ENCODE data around the gene HDX. TPM values are rescaled to one million over a fixed set of nuclear protein-coding genes. Genes with fewer than 3 reads are reported as not detected.

Gene HDX
- total and polyA plus RNA-seq, 2 of the 13 experiments (the other 11 are each of a cell fraction or from before 2014, with no cell fraction given), result 0.20 TPM; not detected in 1

GRCh38 chrX:84363051-84363450 is 139.2 kb downstream of the HDX start:
- no TSS peak for BruUV-seq (replicated peaks)
- CTCF ChIA-PET (ENCODE audit: low intra/inter-chr PET ratio, low total read pairs), result no interaction called here
- Histone ChIP-seq H3K27ac (ENCODE audit: extremely low read length, insufficient read depth, low read length) (no peak overlapping the region), H3K9me3 (ENCODE audit: low read length) (no peaks in the 10 kb centered on the region), H4K20me1 (ENCODE audit: insufficient read depth, low read length) (no peaks in the 10 kb centered on the region), H3K9ac (ENCODE audit: insufficient read depth, low read depth, low read length) (no peak overlapping the region), H3K36me3 (replicated peaks in 1 of 2; ENCODE audit: control insufficient read depth in 1 of 2, insufficient read depth in 2 of 2, low read length in 2 of 2) (no peaks in the 10 kb centered on the region), H3K4me1 (ENCODE audit: insufficient read depth, low read length) (no peaks in the 10 kb centered on the region), H2AFZ (ENCODE audit: low read length) (no peak overlapping the region), H3K79me2 (ENCODE audit: insufficient read depth, low read length) (no peaks in the 10 kb centered on the region), H3K4me2 (ENCODE audit: low read depth, low read length) (no peak overlapping the region), H3K27me3 (ENCODE audit: control insufficient read depth in 1 of 2, insufficient read depth in 2 of 2, low read length in 2 of 2) (no peaks in the 10 kb centered on the region), H3K4me3 (replicated peaks in 1 of 3; ENCODE audit: insufficient read depth in 1 of 3, low read depth in 2 of 3, low read length in 3 of 3) (no peak overlapping the region)
- 27% methylated on average over 3 of the region's 3 CpGs for WGBS (ENCODE audit: low lambda C conversion rate)
- ATAC-seq (no peak), DNase-seq (ENCODE audit: low spot score) (no peak), FAIRE-seq (no peak)
- POLR2A ChIA-PET, result no interaction called here
- in situ Hi-C loops (cut with HindIII; ENCODE audit: extremely low pct_ligation_motif_present, low pct_unique_long_range_greater_than_20kb), result no loop called here
- TF ChIP-seq REXO4 (CRISPR knock-in tag; IDR thresholded peaks at IDR 0.05; ENCODE audit: borderline replicate concordance) (no peak), CEBPB (IDR thresholded peaks at IDR 0.05; ENCODE audit: borderline replicate concordance, low read depth, low read length) (peak; percentile 50; the same call in 1 of the 2 replicates), ZNF570 (CRISPR knock-in tag; IDR thresholded peaks at IDR 0.05; ENCODE audit: borderline replicate concordance) (no peak)
- intact Hi-C loops (cut with micrococcal nuclease; ENCODE audit: unreplicated experiment), result no loop called here

DNA sequence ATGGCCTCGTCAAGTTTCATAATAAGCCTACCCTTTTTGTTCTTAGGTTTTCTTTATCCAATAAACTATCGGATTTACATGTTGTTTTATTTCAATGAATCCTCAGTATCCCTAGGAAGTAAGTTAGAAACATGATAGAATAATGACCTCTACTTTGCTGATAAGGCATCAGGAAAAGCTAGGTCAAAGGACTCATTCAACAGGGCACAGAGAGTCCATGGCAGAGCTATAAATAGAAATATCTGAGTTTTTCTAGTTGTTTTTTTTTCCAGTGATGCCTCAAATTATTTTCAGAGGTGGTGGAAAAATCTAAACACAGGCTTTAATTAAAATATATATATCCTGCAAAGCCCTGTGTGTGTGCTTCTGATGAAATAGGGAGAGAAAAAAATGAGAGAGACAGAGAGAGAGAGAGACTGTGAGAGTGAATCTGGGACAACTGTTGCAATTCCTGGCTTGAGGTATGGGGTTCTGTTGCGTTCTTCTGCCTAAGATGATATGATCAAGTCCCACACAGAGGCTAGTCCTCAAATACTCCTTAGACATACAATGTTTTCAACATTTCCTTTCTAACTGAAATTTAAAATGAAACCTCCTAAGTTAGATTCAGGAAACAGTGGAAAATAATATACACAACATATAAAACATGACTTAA is 139.9 kb downstream of the HDX start:
- no peaks in the 10 kb centered on the region for H3K4me1 ChIP-seq (ENCODE audit: insufficient read depth, low read length)
- H3K27ac ChIP-seq (ENCODE audit: extremely low read length, insufficient read depth, low read length), result no peak overlapping the region
- no peaks in the 10 kb centered on the region for H3K27me3 ChIP-seq (ENCODE audit: control insufficient read depth in 1 of 2, insufficient read depth in 2 of 2, low read length in 2 of 2)
- no peak overlapping the region for H3K9ac ChIP-seq (ENCODE audit: insufficient read depth, low read depth, low read length)
- no peak overlapping the region for H3K4me2 ChIP-seq (ENCODE audit: low read depth, low read length)
- FAIRE-seq (no peak), DNase-seq (ENCODE audit: low spot score) (no peak), ATAC-seq (no peak)
- H4K20me1 ChIP-seq (ENCODE audit: insufficient read depth, low read length), result no peaks in the 10 kb centered on the region
- POLR2A ChIA-PET, result no interaction called here
- H2AFZ ChIP-seq (ENCODE audit: low read length), result no peak overlapping the region
- CTCF ChIA-PET (ENCODE audit: low intra/inter-chr PET ratio, low total read pairs), result no interaction called here
- H3K9me3 ChIP-seq (ENCODE audit: low read length), result no peaks in the 10 kb centered on the region
- H3K79me2 ChIP-seq (ENCODE audit: insufficient read depth, low read length), result no peaks in the 10 kb centered on the region
- intact Hi-C loops (cut with micrococcal nuclease; ENCODE audit: unreplicated experiment) (no loop called here), in situ Hi-C loops (cut with HindIII; ENCODE audit: extremely low pct_ligation_motif_present, low pct_unique_long_range_greater_than_20kb) (no loop called here)
- WGBS (ENCODE audit: low lambda C conversion rate), result 3% methylated on average over 3 of the region's 3 CpGs
- no peaks in the 10 kb centered on the region for H3K36me3 ChIP-seq (replicated peaks in 1 of 2; ENCODE audit: control insufficient read depth in 1 of 2, insufficient read depth in 2 of 2, low read length in 2 of 2)
- no TSS peak for BruUV-seq (replicated peaks)
- TF ChIP-seq MXD4 (CRISPR knock-in tag; IDR thresholded peaks at IDR 0.05), result no peak
- no peak for TF ChIP-seq ZNF382 (CRISPR knock-in tag; IDR thresholded peaks at IDR 0.05; ENCODE audit: borderline replicate concordance)
- no peak for TF ChIP-seq RARG (CRISPR knock-in tag; IDR thresholded peaks at IDR 0.05; ENCODE audit: low read depth)
- no peak for TF ChIP-seq ZBTB8A (CRISPR knock-in tag; IDR thresholded peaks at IDR 0.05; ENCODE audit: borderline replicate concordance, low read depth)
- TF ChIP-seq REXO4 (CRISPR knock-in tag; IDR thresholded peaks at IDR 0.05; ENCODE audit: borderline replicate concordance), result no peak
- TF ChIP-seq TBX2 (CRISPR knock-in tag; IDR thresholded peaks at IDR 0.05; ENCODE audit: borderline replicate concordance), result no peak
- no peak for TF ChIP-seq ZSCAN25 (CRISPR knock-in tag; IDR thresholded peaks at IDR 0.05)
- no peak for TF ChIP-seq ZNF740 (CRISPR knock-in tag; IDR thresholded peaks at IDR 0.05)
- no peak for TF ChIP-seq SAP130 (CRISPR knock-in tag; IDR thresholded peaks at IDR 0.05; ENCODE audit: low read depth)
- no peak overlapping the region for H3K4me3 ChIP-seq (replicated peaks in 1 of 3; ENCODE audit: insufficient read depth in 1 of 3, low read depth in 2 of 3, low read length in 3 of 3)
